Stimulated activated CD4-positive, alpha-beta T cell treated with anti-CD3 and anti-CD28 coated beads, Interleukin-2, amount 100 ng/mL, for 24 hours (primary cell): ENCODE data around the gene CYP4V2.

Experiments
- DNase-seq, 2 donors: peaks; one replicate each; pipeline ENCODE4 v3.0.0-alpha.2; 2020

Gene CYP4V2

GRCh38 chr4:186191200-186192065 is at the start of gene CYP4V2:
TSS of gene CYP4V2 (plus strand) at chr4:186191567. CDS start at chr4:186191824, 257 bp downstream.
- peak; percentile 89 for DNase-seq

GRCh38 chr4:186144198-186144945 is 47.0 kb upstream of the CYP4V2 start:
- DNase-seq: peak in 1 of 2 donors; percentile 55

- peak in 1 of 2 donors; percentile 48 for DNase-seq
Observed at GRCh38 chr4:186144946-186145569, 46.3 kb upstream of the CYP4V2 start.

GRCh38 chr4:186146458-186146857 is 44.9 kb upstream of the CYP4V2 start:
- DNase-seq: no peak

GRCh38 chr4:186148336-186148975 is 42.9 kb upstream of the CYP4V2 start:
- DNase-seq: no peak

GRCh38 chr4:186149872-186150271 is 41.5 kb upstream of the CYP4V2 start:
- peak in 1 of 2 donors; percentile 40 for DNase-seq

- DNase-seq: no peak
Observed at GRCh38 chr4:186150926-186151325, 40.4 kb upstream of the CYP4V2 start.

- DNase-seq: no peak
Observed at GRCh38 chr4:186151499-186151898, 39.9 kb upstream of the CYP4V2 start.

GRCh38 chr4:186158021-186158813 is 33.1 kb upstream of the CYP4V2 start:
- DNase-seq: no peak

GRCh38 chr4:186158966-186159365 is 32.4 kb upstream of the CYP4V2 start:
- DNase-seq: no peak

- no peak for DNase-seq
Observed at GRCh38 chr4:186159613-186160012, 31.8 kb upstream of the CYP4V2 start.

- peak in 1 of 2 donors; percentile 18 for DNase-seq
Observed at GRCh38 chr4:186161138-186161537, 30.2 kb upstream of the CYP4V2 start.

GRCh38 chr4:186166852-186167512 is 24.4 kb upstream of the CYP4V2 start:
- no peak for DNase-seq

- no peak for DNase-seq
Observed at GRCh38 chr4:186167605-186168004, 23.8 kb upstream of the CYP4V2 start.

GRCh38 chr4:186168750-186169149 is 22.6 kb upstream of the CYP4V2 start:
- no peak for DNase-seq

- no peak for DNase-seq
Observed at GRCh38 chr4:186169333-186169944, 21.9 kb upstream of the CYP4V2 start.

GRCh38 chr4:186169945-186170802 is 21.2 kb upstream of the CYP4V2 start:
- no peak for DNase-seq

GRCh38 chr4:186170966-186171365 is 20.4 kb upstream of the CYP4V2 start:
- DNase-seq: no peak

GRCh38 chr4:186172546-186172945 is 18.8 kb upstream of the CYP4V2 start:
- DNase-seq: no peak

- DNase-seq: no peak
Observed at GRCh38 chr4:186188107-186188506, 3.3 kb upstream of the CYP4V2 start.
